ENCODE measurements around the gene SLC16A3.

The SLC16A3 gene

GRCh38 chr17:82262344-82262743 is 33.5 kb downstream of the SLC16A3 start:
- H3K4me3 ChIP-seq (ENCODE audit: low read depth, low read length): no peak overlapping the region
- H3K36me3 ChIP-seq (ENCODE audit: control insufficient read depth, insufficient read depth, low read length): peaks cover 62% of the 10 kb centered on the region
- no peak overlapping the region for H3K9ac ChIP-seq (ENCODE audit: low read depth, low read length)
- H3K27me3 ChIP-seq (ENCODE audit: control insufficient read depth, insufficient read depth, low read length): no peaks in the 10 kb centered on the region
- no peaks in the 10 kb centered on the region for H3K9me3 ChIP-seq (ENCODE audit: control insufficient read depth, insufficient read depth, low read length)
- no peaks in the 10 kb centered on the region for H3K4me1 ChIP-seq (ENCODE audit: control insufficient read depth, insufficient read depth, low read length)

GRCh38 chr17:82263641-82264040 is 34.8 kb downstream of the SLC16A3 start:
- peaks cover 73% of the 10 kb centered on the region for H3K36me3 ChIP-seq (ENCODE audit: control insufficient read depth, insufficient read depth, low read length)

DNA sequence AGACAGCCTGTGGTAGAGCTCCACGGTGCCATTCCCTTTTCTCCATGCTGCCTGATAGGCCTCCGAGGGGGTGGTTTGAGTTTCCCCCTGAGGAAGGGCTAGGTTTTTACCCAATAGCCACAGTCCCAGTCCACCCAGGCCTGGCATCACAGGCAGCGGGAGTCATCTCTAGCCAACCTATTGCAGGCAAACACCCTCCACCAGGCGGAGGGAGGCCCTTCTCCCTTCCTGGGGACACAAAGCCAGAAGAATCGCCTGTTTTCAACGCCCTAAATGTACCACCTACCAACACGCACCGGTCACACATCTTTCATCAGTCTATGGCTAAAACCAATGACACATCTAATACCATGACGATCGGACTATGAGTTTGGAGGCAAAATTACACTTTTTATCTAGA is 37.3 kb downstream of the SLC16A3 start:
- Histone ChIP-seq H3K36me3 (ENCODE audit: control insufficient read depth, insufficient read depth, low read length) (peaks cover 65% of the 10 kb centered on the region), H3K27me3 (ENCODE audit: control insufficient read depth, insufficient read depth, low read length) (no peaks in the 10 kb centered on the region), H3K4me3 (ENCODE audit: low read depth, low read length) (no peak overlapping the region), H3K9ac (ENCODE audit: low read depth, low read length) (no peak overlapping the region), H3K9me3 (ENCODE audit: control insufficient read depth, insufficient read depth, low read length) (no peaks in the 10 kb centered on the region), H3K4me1 (ENCODE audit: control insufficient read depth, insufficient read depth, low read length) (peaks cover 7% of the 10 kb centered on the region)

More at GRCh38 chr17:82263641-82264040, 34.8 kb downstream of the SLC16A3 start:
- no peaks in the 10 kb centered on the region for H3K27me3 ChIP-seq (ENCODE audit: control insufficient read depth, insufficient read depth, low read length)
- no peaks in the 10 kb centered on the region for H3K9me3 ChIP-seq (ENCODE audit: control insufficient read depth, insufficient read depth, low read length)
- no peak overlapping the region for H3K9ac ChIP-seq (ENCODE audit: low read depth, low read length)
- H3K4me3 ChIP-seq (ENCODE audit: low read depth, low read length): no peak overlapping the region
- H3K4me1 ChIP-seq (ENCODE audit: control insufficient read depth, insufficient read depth, low read length): peaks cover 3% of the 10 kb centered on the region

DNA sequence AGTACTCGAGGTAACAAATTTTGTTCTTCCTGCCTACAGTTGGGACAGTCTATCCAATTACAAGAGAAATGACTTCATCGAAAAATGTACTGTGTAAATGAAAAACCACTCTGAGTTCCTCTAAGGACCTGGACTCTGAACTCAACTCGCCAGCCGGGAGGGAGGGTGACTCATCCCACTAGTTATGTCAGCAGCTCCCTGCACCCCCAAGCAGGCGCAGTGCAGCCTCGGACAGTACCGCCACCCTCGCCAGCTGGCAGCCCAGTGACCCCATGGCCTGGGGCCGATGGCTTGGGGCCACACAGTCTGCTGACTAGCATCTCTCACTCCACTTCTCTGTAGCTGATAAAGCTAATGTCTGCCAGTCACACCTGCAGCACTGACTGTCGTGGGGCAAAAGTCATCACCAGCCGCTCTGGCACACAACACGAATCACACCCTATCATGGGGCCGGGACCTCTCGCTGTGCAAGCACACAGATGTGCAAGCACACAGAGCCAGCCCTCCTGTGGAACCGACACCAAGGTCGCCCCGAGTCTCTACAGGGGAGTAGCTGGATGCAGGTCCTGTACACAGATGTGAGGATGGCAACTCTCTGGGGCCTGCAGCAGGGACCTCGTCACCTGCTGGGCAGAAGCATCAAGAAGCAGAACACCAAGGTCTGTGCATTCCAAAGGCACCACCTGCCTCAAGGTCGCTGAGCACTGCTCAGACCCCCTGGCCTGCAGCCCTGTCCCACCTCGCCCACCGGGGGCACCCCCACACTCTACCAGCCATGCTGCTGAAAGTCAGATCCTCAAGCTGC is 38.9 kb downstream of the SLC16A3 start:
- Histone ChIP-seq H3K9me3 (ENCODE audit: control insufficient read depth, insufficient read depth, low read length) (no peaks in the 10 kb centered on the region), H3K27me3 (ENCODE audit: control insufficient read depth, insufficient read depth, low read length) (no peaks in the 10 kb centered on the region), H3K9ac (ENCODE audit: low read depth, low read length) (no peak overlapping the region), H3K4me3 (ENCODE audit: low read depth, low read length) (no peak overlapping the region), H3K36me3 (ENCODE audit: control insufficient read depth, insufficient read depth, low read length) (peaks cover 56% of the 10 kb centered on the region), H3K4me1 (ENCODE audit: control insufficient read depth, insufficient read depth, low read length) (peaks cover 9% of the 10 kb centered on the region)

DNA sequence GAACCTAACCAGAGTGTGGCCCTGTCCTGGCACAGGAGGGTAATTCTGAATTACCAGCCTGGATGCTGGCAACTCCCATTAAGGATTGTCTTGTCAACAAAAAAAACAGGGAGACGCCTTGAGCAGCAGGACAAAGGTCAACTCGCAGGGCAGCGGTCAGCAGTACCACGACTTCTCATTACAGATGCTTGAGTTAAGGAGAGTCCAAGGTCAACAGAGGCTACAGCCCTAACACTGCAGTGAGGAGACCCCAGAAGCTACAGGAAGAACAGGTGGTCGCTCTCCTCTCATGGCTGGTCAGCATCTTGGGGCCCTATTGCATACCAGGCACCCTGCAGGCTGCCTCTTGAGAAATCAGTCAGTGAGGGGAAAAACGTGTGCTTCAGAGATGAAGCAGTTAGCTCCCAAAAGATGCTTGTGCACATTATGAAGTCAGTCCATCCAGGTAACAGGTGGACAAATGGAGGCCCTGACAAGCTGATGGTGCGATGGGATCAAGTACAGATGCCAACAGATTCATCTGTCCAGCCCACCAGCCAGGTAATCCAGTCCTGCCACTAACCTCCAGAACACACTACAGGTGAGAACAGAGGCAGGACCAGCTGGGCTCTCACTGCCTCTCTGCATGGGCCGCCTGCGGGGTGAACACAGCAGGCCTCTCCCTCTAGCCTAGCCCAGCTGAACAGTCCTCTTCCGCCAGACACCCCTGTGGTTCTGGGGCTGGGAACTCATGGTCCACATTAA is 40.5 kb downstream of the SLC16A3 start:
- Histone ChIP-seq H3K9ac (ENCODE audit: low read depth, low read length) (peak overlapping the region; percentile 26), H3K9me3 (ENCODE audit: control insufficient read depth, insufficient read depth, low read length) (no peaks in the 10 kb centered on the region), H3K4me3 (ENCODE audit: low read depth, low read length) (no peak overlapping the region), H3K27me3 (ENCODE audit: control insufficient read depth, insufficient read depth, low read length) (peaks cover 3% of the 10 kb centered on the region), H3K4me1 (ENCODE audit: control insufficient read depth, insufficient read depth, low read length) (peaks cover 15% of the 10 kb centered on the region), H3K36me3 (ENCODE audit: control insufficient read depth, insufficient read depth, low read length) (peaks cover 45% of the 10 kb centered on the region)

DNA sequence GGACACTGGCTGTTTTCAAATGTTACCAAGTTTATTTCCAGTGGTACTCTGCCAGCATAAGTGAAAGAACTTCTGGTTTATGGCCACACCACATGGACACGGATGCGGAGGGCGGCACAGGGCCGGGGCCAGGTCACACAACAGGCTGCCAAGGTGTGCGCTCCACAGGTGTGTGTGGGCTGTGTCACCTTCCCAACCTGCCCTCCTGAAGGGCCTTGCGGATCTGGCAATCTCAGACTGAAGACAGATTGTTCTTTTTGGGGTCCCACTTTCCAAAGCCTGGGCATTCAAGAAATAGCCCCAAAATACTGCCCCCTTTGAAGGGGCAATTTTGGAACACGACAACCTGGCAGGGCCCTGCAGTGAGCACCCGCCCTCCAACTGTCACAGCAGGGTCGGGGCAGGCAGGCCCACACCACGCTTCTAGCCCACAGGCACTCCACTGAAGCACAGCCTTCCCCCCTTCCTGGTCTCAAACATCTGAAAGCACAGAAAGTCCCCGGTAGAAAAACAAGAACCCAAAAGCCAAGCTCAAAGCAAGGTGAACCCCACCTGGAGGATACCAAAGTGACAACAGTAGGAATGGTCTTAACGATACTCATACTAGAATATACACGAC is 41.1 kb downstream of the SLC16A3 start:
- peak overlapping the region; percentile 26 for H3K9ac ChIP-seq (ENCODE audit: low read depth, low read length)
- H3K36me3 ChIP-seq (ENCODE audit: control insufficient read depth, insufficient read depth, low read length): peaks cover 42% of the 10 kb centered on the region
- peaks cover 15% of the 10 kb centered on the region for H3K4me1 ChIP-seq (ENCODE audit: control insufficient read depth, insufficient read depth, low read length)
- H3K9me3 ChIP-seq (ENCODE audit: control insufficient read depth, insufficient read depth, low read length): no peaks in the 10 kb centered on the region
- peaks cover 3% of the 10 kb centered on the region for H3K27me3 ChIP-seq (ENCODE audit: control insufficient read depth, insufficient read depth, low read length)
- H3K4me3 ChIP-seq (ENCODE audit: low read depth, low read length): no peak overlapping the region

- Histone ChIP-seq H3K4me1 (ENCODE audit: control insufficient read depth, insufficient read depth, low read length) (peaks cover 15% of the 10 kb centered on the region), H3K4me3 (ENCODE audit: low read depth, low read length) (no peak overlapping the region), H3K36me3 (ENCODE audit: control insufficient read depth, insufficient read depth, low read length) (peaks cover 38% of the 10 kb centered on the region), H3K9me3 (ENCODE audit: control insufficient read depth, insufficient read depth, low read length) (no peaks in the 10 kb centered on the region), H3K9ac (ENCODE audit: low read depth, low read length) (no peak overlapping the region), H3K27me3 (ENCODE audit: control insufficient read depth, insufficient read depth, low read length) (peaks cover 3% of the 10 kb centered on the region)
These were observed 41.8 kb downstream of the SLC16A3 start for GRCh38 chr17:82270651-82271050.

GRCh38 chr17:82271401-82271800 is 42.6 kb downstream of the SLC16A3 start:
- H3K4me1 ChIP-seq (ENCODE audit: control insufficient read depth, insufficient read depth, low read length): peaks cover 15% of the 10 kb centered on the region
- no peak overlapping the region for H3K9ac ChIP-seq (ENCODE audit: low read depth, low read length)
- peaks cover 3% of the 10 kb centered on the region for H3K27me3 ChIP-seq (ENCODE audit: control insufficient read depth, insufficient read depth, low read length)
- H3K36me3 ChIP-seq (ENCODE audit: control insufficient read depth, insufficient read depth, low read length): peaks cover 32% of the 10 kb centered on the region
- H3K4me3 ChIP-seq (ENCODE audit: low read depth, low read length): no peak overlapping the region
- no peaks in the 10 kb centered on the region for H3K9me3 ChIP-seq (ENCODE audit: control insufficient read depth, insufficient read depth, low read length)

DNA sequence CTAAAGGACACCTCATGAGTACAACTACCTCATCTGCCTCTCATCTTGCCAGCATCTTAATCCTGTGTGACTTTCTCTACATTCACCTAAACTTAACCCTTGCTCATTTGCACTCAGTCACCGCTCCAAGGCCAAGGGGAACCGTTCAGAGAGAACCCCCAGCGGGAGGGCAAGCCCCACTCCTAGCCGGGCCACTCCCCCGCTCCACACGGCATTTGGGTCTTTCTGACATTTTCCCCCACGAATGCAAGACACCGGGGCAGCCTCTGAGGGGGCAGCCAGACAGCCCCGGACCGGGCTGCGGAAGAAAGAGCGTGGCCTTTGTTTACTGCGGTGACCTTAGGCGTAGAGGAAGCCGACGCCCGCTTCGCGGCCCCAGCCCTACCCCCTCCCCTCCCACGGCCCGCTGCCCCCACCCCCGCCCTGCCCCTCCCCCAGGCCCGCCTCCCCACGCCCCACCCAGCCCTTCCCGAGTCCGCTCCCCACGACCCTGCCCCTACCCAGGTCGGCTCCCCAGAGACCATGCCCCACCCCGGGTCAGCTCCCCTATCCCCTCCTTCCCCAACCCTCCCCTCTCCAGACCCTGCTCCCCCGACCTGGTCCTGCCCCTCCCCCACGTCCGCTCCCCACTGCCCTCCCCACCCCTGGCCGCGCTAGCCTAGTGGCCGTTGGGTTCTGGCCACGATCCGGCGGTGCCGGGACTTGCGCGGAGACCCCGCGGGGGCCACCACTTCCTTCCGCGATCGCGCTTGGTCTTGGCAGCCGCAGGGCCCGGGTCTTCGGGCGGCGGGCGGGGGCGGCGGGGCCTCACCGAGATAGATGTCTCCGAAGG is 43.9 kb downstream of the SLC16A3 start:
- H3K9ac ChIP-seq (ENCODE audit: low read depth, low read length): peak overlapping the region; percentile 93
- H3K36me3 ChIP-seq (ENCODE audit: control insufficient read depth, insufficient read depth, low read length): peaks cover 27% of the 10 kb centered on the region
- peaks cover 15% of the 10 kb centered on the region for H3K4me1 ChIP-seq (ENCODE audit: control insufficient read depth, insufficient read depth, low read length)
- no peaks in the 10 kb centered on the region for H3K9me3 ChIP-seq (ENCODE audit: control insufficient read depth, insufficient read depth, low read length)
- peaks cover 3% of the 10 kb centered on the region for H3K27me3 ChIP-seq (ENCODE audit: control insufficient read depth, insufficient read depth, low read length)
- peak overlapping the region; percentile 70 for H3K4me3 ChIP-seq (ENCODE audit: low read depth, low read length)

- Histone ChIP-seq H3K4me1 (ENCODE audit: control insufficient read depth, insufficient read depth, low read length) (peaks cover 12% of the 10 kb centered on the region), H3K27me3 (ENCODE audit: control insufficient read depth, insufficient read depth, low read length) (peaks cover 3% of the 10 kb centered on the region), H3K9ac (ENCODE audit: low read depth, low read length) (peak within 1 kb of the TSS; percentile 93), H3K9me3 (ENCODE audit: control insufficient read depth, insufficient read depth, low read length) (no peaks in the 10 kb centered on the region), H3K4me3 (ENCODE audit: low read depth, low read length) (peak within 1 kb of the TSS; percentile 70), H3K36me3 (ENCODE audit: control insufficient read depth, insufficient read depth, low read length) (peaks cover 19% of the 10 kb centered on the region)
These were observed 44.7 kb downstream of the SLC16A3 start, which contains the start of gene CSNK1D for GRCh38 chr17:82273327-82274133. Gene CSNK1D, minus strand, starts transcription at chr17:82273700. Its CDS starts 319 bp downstream, at chr17:82273381.
